IMR-90 (cell line): Measurements from ENCODE around the gene MARS1. TPM values are rescaled to one million over a fixed set of nuclear protein-coding genes. Genes with fewer than 3 reads are reported as not detected.

Source experiments
- ATAC-seq: fragments of 200-7000 bp; cut with Tn5 transposase; 2 replicates; pipeline ENCODE4 v1.9.1; 2020; ENCODE audit warnings: low read depth, mild to moderate bottlenecking, moderate library complexity
- BruUV-seq: library from RNA; stranded (reverse); fragments of 400-500 nt; replicated peaks from 2 replicates; lab custom pipeline; 2021; lab: Mats Ljungman, UMichigan
- CTCF ChIA-PET: fragments of 300-600 bp; formaldehyde crosslinking; extraction: SDS; loops from one replicate; lab custom pipeline; 2021; ENCODE audit warnings: antibody characterized with exemption; lab: Yijun Ruan, JAX
- POLR2A ChIA-PET: fragments of 300-600 bp; sonication (Branson Sonifier 250); formaldehyde crosslinking; loops from one replicate; lab custom pipeline; 2022; ENCODE audit warnings: antibody characterized with exemption; ENCODE audit not compliant: unreplicated experiment; lab: Charles Lee
- DNase-seq: peaks from one replicate; pipeline ENCODE4 v3.0.0; 2013
- H2AFZ ChIP-seq: replicated peaks from 2 replicates; pipeline ENCODE3; 2013; ENCODE audit warnings: low read length, mild to moderate bottlenecking; ENCODE audit not compliant: poor library complexity
- H2AK5ac ChIP-seq: 2 replicates; pipeline ENCODE4 v1.6.1; 2013; ENCODE audit warnings: low read depth, low read length, inconsistent platforms
- H2AK9ac ChIP-seq: replicated peaks from 2 replicates; pipeline ENCODE3; 2013; ENCODE audit warnings: mild to moderate bottlenecking, low read depth, low read length, moderate library complexity; ENCODE audit not compliant: poor library complexity
- H2BK120ac ChIP-seq: 2 replicates; pipeline ENCODE4 v1.6.1; 2013; ENCODE audit warnings: low read depth, low read length, inconsistent platforms
- H2BK15ac ChIP-seq: 3 replicates; pipeline ENCODE4 v1.6.1; 2013; ENCODE audit warnings: low read depth, low read length, inconsistent platforms
- H2BK20ac ChIP-seq: 2 replicates; pipeline ENCODE4 v1.6.1; 2013; ENCODE audit warnings: low read depth, mild to moderate bottlenecking, inconsistent platforms, low read length, moderate library complexity
- H2BK5ac ChIP-seq: 2 replicates; pipeline ENCODE4 v1.6.1; 2013; ENCODE audit warnings: mild to moderate bottlenecking, low read depth, low read length, inconsistent platforms; ENCODE audit not compliant: poor library complexity, severe bottlenecking
- H3K14ac ChIP-seq: replicated peaks from 2 replicates; pipeline ENCODE4 v1.6.1; 2013; ENCODE audit warnings: low read depth, low read length, inconsistent platforms
- H3K18ac ChIP-seq: 2 replicates; pipeline ENCODE4 v1.6.1; 2013; ENCODE audit warnings: low read depth, low read length, control low read depth
- H3K23ac ChIP-seq: 2 replicates; pipeline ENCODE4 v1.6.1; 2013; ENCODE audit warnings: low read depth, low read length, inconsistent platforms
- H3K27ac ChIP-seq: 2 replicates; pipeline ENCODE4 v1.5.1; 2013; ENCODE audit warnings: mild to moderate bottlenecking, control low read depth, low read length; ENCODE audit not compliant: insufficient read depth
- H3K27me3 ChIP-seq: 2 replicates; pipeline ENCODE4 v1.6.1; 2013; ENCODE audit warnings: low read length; ENCODE audit not compliant: control insufficient read depth, insufficient read depth
- H3K36me3 ChIP-seq: 2 replicates; pipeline ENCODE4 v1.6.1; 2013; ENCODE audit warnings: low read length, mixed read lengths; ENCODE audit not compliant: control insufficient read depth, insufficient read depth
- H3K4ac ChIP-seq: 2 replicates; pipeline ENCODE4 v1.6.1; 2013; ENCODE audit warnings: low read depth, low read length, inconsistent platforms
- H3K4me1 ChIP-seq: 2 replicates; pipeline ENCODE4 v1.6.1; 2013; ENCODE audit warnings: low read length, mixed read lengths; ENCODE audit not compliant: control insufficient read depth, insufficient read depth
- H3K4me2 ChIP-seq: 2 replicates; pipeline ENCODE4 v1.6.1; 2013; ENCODE audit warnings: low read depth, mild to moderate bottlenecking, control low read depth, low read length, moderate library complexity
- H3K4me3 ChIP-seq: 2 replicates; pipeline ENCODE4 v1.5.1; 2013; ENCODE audit warnings: low read depth, mild to moderate bottlenecking, control low read depth, low read length, moderate library complexity; ENCODE audit not compliant: insufficient read depth
- H3K56ac ChIP-seq: 2 replicates; pipeline ENCODE4 v1.6.1; 2013; ENCODE audit warnings: low read length, inconsistent platforms; ENCODE audit not compliant: insufficient read depth; ENCODE audit errors: extremely low read depth
- H3K79me1 ChIP-seq, 2 experiments: 2 replicates each; pipeline ENCODE4 v1.6.1; 2013; ENCODE audit warnings: low read length in 2 of 2, inconsistent platforms in 1 of 2, low read depth in 1 of 2
- H3K9ac ChIP-seq: 2 replicates; pipeline ENCODE4 v1.6.1; 2013; ENCODE audit warnings: low read depth, low read length, control low read depth
- H3K9me1 ChIP-seq: 2 replicates; pipeline ENCODE4 v1.6.1; 2013; ENCODE audit warnings: low read length, inconsistent platforms; ENCODE audit not compliant: insufficient read depth
- H3K9me3 ChIP-seq: 2 replicates; pipeline ENCODE4 v1.6.1; 2013; ENCODE audit warnings: low read length; ENCODE audit not compliant: control insufficient read depth, insufficient read depth
- H4K20me1 ChIP-seq: 2 replicates; pipeline ENCODE4 v1.6.1; 2013; ENCODE audit warnings: low read length, inconsistent platforms; ENCODE audit not compliant: insufficient read depth
- H4K5ac ChIP-seq: 2 replicates; pipeline ENCODE4 v1.6.1; 2013; ENCODE audit warnings: mild to moderate bottlenecking, low read depth, low read length, control low read depth
- H4K8ac ChIP-seq, 2 experiments: 2 replicates each; pipeline ENCODE4 v1.6.1; 2013; ENCODE audit warnings: low read depth in 2 of 2, low read length in 2 of 2, control low read depth in 1 of 2, inconsistent platforms in 1 of 2
- H4K91ac ChIP-seq: 2 replicates; pipeline ENCODE4 v1.6.1; 2013; ENCODE audit warnings: low read depth, low read length, inconsistent platforms; ENCODE audit not compliant: insufficient read depth
- CHD1 ChIP-seq: IDR thresholded peaks from 2 replicates; pipeline ENCODE4 v1.6.1; 2012; ENCODE audit warnings: low read depth, low read length, improper control_type of control experiment
- MXI1 ChIP-seq: IDR thresholded peaks from 2 replicates; pipeline ENCODE4 v1.6.1; 2012; ENCODE audit warnings: low read depth, mild to moderate bottlenecking, low read length, moderate library complexity, borderline replicate concordance
- POLR2A ChIP-seq: IDR thresholded peaks from 2 replicates; pipeline ENCODE4 v1.6.1; 2012; ENCODE audit warnings: mild to moderate bottlenecking, low read depth, low read length
- RAD21 ChIP-seq: IDR thresholded peaks from 2 replicates; pipeline ENCODE4 v1.6.1; 2012; ENCODE audit warnings: low read length, improper control_type of control experiment
- WGBS, 2 experiments: methylation state at CpG; one replicate each; pipeline versions ENCODE4 v1.1.5 to v1.1.7; 2013; ENCODE audit warnings: missing lambda C conversion rate in 2 of 2; ENCODE audit not compliant: insufficient read length in 1 of 2; ENCODE audit errors: extremely low coverage in 2 of 2; 5-methylcytosine and 5-hydroxymethylcytosine counted together
- dilution Hi-C: fragments of 300-500 bp; cut with HindIII; formaldehyde crosslinking; loops from one replicate; pipeline ENCODE4 v1.14.3; 2018; ENCODE audit warnings: low sequenced_read_pairs; ENCODE audit not compliant: unreplicated experiment
- in situ Hi-C: fragments of 300-500 bp; cut with MboI; formaldehyde crosslinking; loops from 3 replicates; pipeline ENCODE4 v1.14.3; 2019; ENCODE audit warnings: low sequenced_read_pairs, inconsistent platforms, mixed read lengths
- intact Hi-C: fragments of 100-400 bp; cut with micrococcal nuclease; formaldehyde crosslinking; loops from 2 replicates; pipeline ENCODE4 v1.10.0; 2022
- polyA plus RNA-seq, 3 experiments: library from polyadenylated mRNA; depleted of rRNA; stranded (reverse); fragments of >200 nt; gene quantifications; 2 replicates each; pipeline ENCODE4 v1.2.3, GENCODE V29; 2012; ENCODE audit warnings: low replicate concordance in 1 of 3
- total RNA-seq: library from RNA; depleted of rRNA; stranded (reverse); fragments of >200 nt; gene quantifications from 2 replicates; pipeline ENCODE4 v1.2.3, GENCODE V29; 2012
- TF ChIP-seq, protein P1 (sequence below): fragments of 150-350 bp; IDR thresholded peaks from 2 replicates; pipeline ENCODE4 v1.6.1; 2016; ENCODE audit warnings: low read depth, mild to moderate bottlenecking, low read length, moderate library complexity, borderline replicate concordance

The MARS1 gene
- total and polyA plus RNA-seq, 2 of the 4 experiments (the other 2 are of a cell fraction) = 156 to 164 TPM

DNA sequence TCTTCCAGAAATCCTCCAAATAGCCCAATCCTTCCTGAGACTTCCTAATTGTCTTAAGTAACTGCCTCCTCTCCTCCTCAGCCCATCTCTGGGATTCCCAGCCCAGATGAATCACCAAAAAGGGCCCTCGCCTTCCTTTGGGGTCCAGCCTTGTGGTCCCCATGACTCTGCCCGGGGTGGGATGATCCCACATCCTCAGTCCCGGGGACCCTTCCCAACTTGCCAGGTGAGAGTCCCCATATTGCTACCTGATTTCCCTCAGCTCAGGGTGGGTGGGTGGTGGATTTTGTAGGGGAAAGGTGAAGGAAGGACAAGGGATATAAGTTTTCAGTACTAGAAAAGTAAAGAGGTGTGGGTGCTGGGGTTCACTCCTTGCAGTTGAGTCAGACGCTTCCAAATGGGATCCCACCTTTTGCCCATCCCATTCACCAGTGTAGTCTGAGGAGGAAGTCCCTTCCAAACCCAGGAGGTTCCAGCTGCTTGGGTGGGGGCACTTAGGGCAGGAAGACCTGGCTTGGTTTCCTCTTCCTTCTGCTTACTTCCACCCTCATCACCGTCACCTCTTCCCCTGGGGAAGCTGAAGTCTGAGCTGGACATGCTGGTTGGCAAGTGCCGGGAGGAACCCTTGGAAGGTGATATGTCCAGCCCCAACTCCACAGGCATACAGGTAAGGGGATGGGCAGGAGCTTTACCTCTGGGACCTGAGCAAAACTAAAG lies 22.7 kb upstream of the MARS1 start:
- no peak for DNase-seq
- H3K4me1 ChIP-seq = peaks cover 4% of the 10 kb centered on the region
- POLR2A ChIA-PET = no interaction called here
- no peak overlapping the region for H2AK9ac ChIP-seq
- H3K14ac ChIP-seq = no peak overlapping the region
- H2BK20ac ChIP-seq = no peak overlapping the region
- no peak overlapping the region for H3K23ac ChIP-seq
- no peaks in the 10 kb centered on the region for H4K20me1 ChIP-seq
- H4K91ac ChIP-seq = no peak overlapping the region
- in situ Hi-C loops (no loop called here), intact Hi-C loops (no loop called here), dilution Hi-C loops (no loop called here)
- H3K27me3 ChIP-seq = peaks cover 7% of the 10 kb centered on the region; the same call in 1 of the 2 replicates
- no peak overlapping the region for H2AFZ ChIP-seq
- no peaks in the 10 kb centered on the region for H3K36me3 ChIP-seq
- no peak overlapping the region for H3K4me3 ChIP-seq
- H4K5ac ChIP-seq = no peak overlapping the region
- CTCF ChIA-PET = no interaction called here
- H2BK15ac ChIP-seq = no peak overlapping the region
- H3K79me1 ChIP-seq = no peaks in the 10 kb centered on the region
- no peak overlapping the region for H2BK120ac ChIP-seq
- no peak overlapping the region for H3K4ac ChIP-seq
- H2BK5ac ChIP-seq = no peak overlapping the region
- H3K27ac ChIP-seq = no peak overlapping the region
- BruUV-seq = no TSS peak
- no peak overlapping the region for H4K8ac ChIP-seq
- peaks cover 6% of the 10 kb centered on the region; the same call in 1 of the 2 replicates for H3K9me1 ChIP-seq
- H3K18ac ChIP-seq = no peak overlapping the region
- H3K56ac ChIP-seq = no peak overlapping the region
- no peak for ATAC-seq
- H3K9ac ChIP-seq = no peak overlapping the region
- TF ChIP-seq MXI1 (no peak), CHD1 (no peak), POLR2A (no peak), RAD21 (no peak)
- TF ChIP-seq, protein P1, sequence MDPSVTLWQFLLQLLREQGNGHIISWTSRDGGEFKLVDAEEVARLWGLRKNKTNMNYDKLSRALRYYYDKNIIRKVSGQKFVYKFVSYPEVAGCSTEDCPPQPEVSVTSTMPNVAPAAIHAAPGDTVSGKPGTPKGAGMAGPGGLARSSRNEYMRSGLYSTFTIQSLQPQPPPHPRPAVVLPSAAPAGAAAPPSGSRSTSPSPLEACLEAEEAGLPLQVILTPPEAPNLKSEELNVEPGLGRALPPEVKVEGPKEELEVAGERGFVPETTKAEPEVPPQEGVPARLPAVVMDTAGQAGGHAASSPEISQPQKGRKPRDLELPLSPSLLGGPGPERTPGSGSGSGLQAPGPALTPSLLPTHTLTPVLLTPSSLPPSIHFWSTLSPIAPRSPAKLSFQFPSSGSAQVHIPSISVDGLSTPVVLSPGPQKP = no peak
- WGBS, 2 experiments = 85% methylated on average over 3 of the region's 6 CpGs; no CpG with 5 or more reads in 1 of the 2 experiments
- H3K4me2 ChIP-seq = no peak overlapping the region
- H3K9me3 ChIP-seq = no peaks in the 10 kb centered on the region
- no peak overlapping the region for H2AK5ac ChIP-seq
